ENCODE data around the gene FAM171A1. TPM values are rescaled to one million over a fixed set of nuclear protein-coding genes. Genes with fewer than 3 reads are reported as not detected.

Gene FAM171A1
- total RNA-seq, 1 experiment from 2014 or later = 1.0 TPM

DNA sequence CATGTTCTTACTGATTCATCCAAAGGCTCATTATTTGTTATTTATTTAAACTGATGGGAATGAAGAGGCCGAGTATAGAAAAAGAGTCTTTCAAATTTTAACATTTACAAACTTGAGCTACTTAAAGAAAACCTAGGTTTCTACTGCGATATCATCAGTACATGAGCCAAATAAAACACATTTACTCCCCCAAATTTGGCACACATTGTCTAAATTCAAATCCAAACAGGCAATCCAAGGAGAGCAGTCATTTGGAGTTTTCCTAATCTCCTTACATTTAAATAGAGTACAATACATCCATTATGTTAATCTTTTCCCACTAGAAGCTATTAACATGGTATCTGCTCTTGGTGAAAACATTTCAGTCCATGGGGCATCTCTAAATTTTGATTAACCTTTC, 204.8 kb downstream of the FAM171A1 start:
- peak overlapping the region; percentile 99 for H3K4me3 Mint-ChIP-seq (ENCODE audit: low read depth, unreplicated experiment)
- H3K27ac Mint-ChIP-seq (ENCODE audit: unreplicated experiment) = no peak overlapping the region
- BruUV-seq (replicated peaks) = no TSS peak
- intact Hi-C loops (cut with micrococcal nuclease; ENCODE audit: unreplicated experiment) = no loop called here
- H3K9me3 Mint-ChIP-seq (ENCODE audit: low read depth, unreplicated experiment) = no peaks in the 10 kb centered on the region
- H3K36me3 Mint-ChIP-seq (ENCODE audit: insufficient read depth, unreplicated experiment) = peaks cover 15% of the 10 kb centered on the region
- H3K4me1 Mint-ChIP-seq (ENCODE audit: low read depth, unreplicated experiment) = peaks cover 35% of the 10 kb centered on the region
- TF ChIP-seq, protein P1, sequence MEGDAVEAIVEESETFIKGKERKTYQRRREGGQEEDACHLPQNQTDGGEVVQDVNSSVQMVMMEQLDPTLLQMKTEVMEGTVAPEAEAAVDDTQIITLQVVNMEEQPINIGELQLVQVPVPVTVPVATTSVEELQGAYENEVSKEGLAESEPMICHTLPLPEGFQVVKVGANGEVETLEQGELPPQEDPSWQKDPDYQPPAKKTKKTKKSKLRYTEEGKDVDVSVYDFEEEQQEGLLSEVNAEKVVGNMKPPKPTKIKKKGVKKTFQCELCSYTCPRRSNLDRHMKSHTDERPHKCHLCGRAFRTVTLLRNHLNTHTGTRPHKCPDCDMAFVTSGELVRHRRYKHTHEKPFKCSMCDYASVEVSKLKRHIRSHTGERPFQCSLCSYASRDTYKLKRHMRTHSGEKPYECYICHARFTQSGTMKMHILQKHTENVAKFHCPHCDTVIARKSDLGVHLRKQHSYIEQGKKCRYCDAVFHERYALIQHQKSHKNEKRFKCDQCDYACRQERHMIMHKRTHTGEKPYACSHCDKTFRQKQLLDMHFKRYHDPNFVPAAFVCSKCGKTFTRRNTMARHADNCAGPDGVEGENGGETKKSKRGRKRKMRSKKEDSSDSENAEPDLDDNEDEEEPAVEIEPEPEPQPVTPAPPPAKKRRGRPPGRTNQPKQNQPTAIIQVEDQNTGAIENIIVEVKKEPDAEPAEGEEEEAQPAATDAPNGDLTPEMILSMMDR (IDR thresholded peaks at IDR 0.05; ENCODE audit: unreplicated experiment) = no peak
- no peaks in the 10 kb centered on the region for H3K27me3 Mint-ChIP-seq (ENCODE audit: unreplicated experiment)
- CTCF ChIA-PET = interaction anchor here (0.6 to 1.2 kb wide), 2 partner anchors 10 to 60 kb away, joined by 4 to 7 read pairs; no protein-coding TSS in a partner anchor
- no peak for DNase-seq

GRCh38 chr10:15163253-15163828, 207.7 kb downstream of the FAM171A1 start:
- TF ChIP-seq, protein P1 (IDR thresholded peaks at IDR 0.05; ENCODE audit: unreplicated experiment) = no peak
- CTCF ChIA-PET = no interaction called here
- no peak overlapping the region for H3K27ac Mint-ChIP-seq (ENCODE audit: unreplicated experiment)
- DNase-seq = no peak
- intact Hi-C loops (cut with micrococcal nuclease; ENCODE audit: unreplicated experiment) = no loop called here
- H3K9me3 Mint-ChIP-seq (ENCODE audit: low read depth, unreplicated experiment) = no peaks in the 10 kb centered on the region
- no peaks in the 10 kb centered on the region for H3K27me3 Mint-ChIP-seq (ENCODE audit: unreplicated experiment)
- H3K36me3 Mint-ChIP-seq (ENCODE audit: insufficient read depth, unreplicated experiment) = peaks cover 11% of the 10 kb centered on the region
- no peak overlapping the region for H3K4me3 Mint-ChIP-seq (ENCODE audit: low read depth, unreplicated experiment)
- peaks cover 11% of the 10 kb centered on the region for H3K4me1 Mint-ChIP-seq (ENCODE audit: low read depth, unreplicated experiment)
- no TSS peak for BruUV-seq (replicated peaks)

Other genes starting within 250 kb of the FAM171A1 start
- 7.5 and 8.6 TPM in 2 replicates for gene NMT2, start 202.6 kb downstream of the FAM171A1 start, total RNA-seq (2022)

Data from Calu3 (cell line).